Measurements from ENCODE around the gene TRMT11.

Gene TRMT11

DNA sequence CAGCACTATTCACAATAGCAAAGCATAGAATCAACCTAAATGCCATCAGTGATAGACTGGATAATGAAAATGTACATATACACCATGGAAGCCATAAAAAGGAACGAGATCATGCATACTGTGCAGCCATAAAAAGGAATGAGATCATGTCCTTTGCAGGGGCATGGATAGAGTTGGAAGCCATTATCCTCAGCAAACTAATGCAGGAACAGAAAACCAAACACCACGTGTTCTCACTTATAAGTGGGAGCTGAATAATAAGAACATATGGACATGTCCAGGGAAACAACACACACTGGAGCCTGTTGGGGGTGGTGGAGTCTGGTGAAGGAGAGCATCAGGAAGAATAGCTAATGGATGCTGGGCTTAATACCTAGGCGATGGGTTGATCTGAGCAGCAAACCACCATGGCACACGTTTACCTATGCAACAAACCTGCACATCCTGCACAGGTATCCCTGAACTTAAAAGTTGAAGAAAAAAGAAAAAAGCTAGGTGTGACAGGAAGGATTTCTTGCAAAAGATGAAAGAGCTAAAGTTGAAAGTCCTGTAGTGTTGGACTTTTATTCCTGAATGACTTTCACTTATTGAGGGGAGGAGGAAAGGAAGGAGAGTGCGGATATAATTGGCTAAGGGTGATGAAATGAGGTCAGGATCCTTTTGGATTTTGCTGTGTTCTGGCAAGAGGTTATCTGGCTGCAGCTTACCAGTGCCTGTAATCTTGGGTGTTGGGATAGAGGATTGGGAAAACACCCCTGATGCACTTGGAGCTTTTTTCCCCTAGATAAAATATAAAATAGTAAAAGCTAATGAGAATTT, 8.5 kb downstream of the TRMT11 start:
- DNase-seq = no peak

DNA sequence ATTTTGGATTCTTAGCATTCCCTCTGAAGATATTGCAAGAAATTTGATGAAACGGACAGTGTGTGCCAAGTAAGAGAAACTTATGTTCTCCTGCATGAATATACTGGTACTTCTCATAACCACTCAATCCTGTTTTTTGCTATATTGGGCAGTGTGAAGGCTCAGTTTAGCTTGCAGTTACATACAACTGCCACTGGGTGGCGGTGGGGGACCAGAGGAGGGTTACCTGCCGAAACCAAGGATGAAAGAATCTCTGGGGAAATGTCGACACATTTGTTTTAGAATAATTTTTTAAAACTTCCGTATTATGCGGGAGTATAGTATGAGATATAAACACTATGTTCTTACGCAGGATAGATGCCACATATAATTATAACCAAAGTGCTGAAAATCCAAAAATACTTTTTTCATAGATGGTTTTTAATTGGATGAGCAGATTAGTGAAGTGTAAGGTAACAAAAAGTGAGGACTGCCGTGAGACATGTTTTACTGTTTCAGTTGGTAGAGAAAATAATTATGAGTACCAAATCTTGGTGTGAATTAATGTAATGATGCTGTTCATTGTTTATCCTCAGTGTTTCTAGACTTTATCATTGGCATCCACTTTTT, 9.7 kb downstream of the TRMT11 start:
- peak; percentile 61 for DNase-seq

DNA sequence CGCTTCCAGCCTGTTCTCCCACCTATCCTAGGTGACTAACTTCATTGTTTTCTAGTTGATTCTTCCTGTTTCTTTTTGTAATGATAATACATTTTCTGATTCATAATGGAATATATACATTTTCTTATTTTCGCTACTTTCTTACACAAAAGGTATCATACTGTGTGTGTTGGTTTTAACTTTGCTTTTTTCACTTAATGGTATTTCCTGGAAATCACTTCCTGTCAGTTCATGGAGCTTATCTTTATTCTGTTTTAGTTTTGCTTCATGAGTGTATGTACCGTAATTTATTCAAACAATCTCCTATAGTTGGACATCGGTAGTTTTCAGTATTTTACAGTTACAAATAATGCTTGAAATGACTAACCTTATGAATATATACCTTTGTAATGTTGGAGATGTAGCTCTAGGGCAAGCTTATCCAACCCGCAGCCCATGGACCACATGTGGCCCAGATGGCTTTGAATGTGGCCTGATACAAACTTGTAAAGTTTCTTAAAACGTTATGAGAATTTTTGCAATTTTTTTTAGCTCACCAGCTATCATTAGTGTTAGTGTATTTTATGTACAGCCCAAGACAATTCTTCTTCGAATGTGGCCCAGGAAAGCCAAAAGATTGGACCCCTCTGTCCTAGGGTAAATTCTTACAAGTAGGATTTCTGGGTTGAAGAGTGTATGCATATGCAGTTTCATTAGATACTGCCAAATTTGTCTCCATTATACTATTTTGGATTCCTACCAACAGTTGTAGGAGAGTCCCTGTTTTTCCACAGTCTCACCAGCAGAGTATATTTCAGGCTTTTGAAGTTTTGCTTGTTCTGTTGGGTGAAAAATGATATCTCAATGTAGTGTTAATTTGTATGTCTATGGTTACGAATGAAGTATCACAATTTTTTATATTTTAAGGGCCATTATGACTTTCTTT, 16.7 kb downstream of the TRMT11 start:
- DNase-seq = no peak

DNA sequence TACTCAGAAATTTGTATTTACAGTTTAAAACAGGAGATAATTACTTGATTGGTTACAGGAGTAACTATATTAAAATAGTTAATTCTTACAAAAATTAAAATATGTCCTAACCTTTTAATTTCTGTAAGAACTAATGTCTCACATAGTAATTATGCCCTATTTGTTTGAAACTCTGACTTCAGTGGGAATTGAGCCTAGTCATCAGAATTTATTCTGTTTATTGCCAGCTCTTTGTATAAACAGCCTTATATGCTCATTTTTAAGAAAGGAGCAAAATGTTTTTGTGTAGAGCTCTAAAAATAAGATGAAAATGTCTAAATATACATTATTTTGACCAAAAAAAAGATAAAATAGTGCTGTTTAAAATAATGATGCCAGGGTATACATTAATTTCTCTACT, 21.5 kb downstream of the TRMT11 start:
- DNase-seq = no peak

DNA sequence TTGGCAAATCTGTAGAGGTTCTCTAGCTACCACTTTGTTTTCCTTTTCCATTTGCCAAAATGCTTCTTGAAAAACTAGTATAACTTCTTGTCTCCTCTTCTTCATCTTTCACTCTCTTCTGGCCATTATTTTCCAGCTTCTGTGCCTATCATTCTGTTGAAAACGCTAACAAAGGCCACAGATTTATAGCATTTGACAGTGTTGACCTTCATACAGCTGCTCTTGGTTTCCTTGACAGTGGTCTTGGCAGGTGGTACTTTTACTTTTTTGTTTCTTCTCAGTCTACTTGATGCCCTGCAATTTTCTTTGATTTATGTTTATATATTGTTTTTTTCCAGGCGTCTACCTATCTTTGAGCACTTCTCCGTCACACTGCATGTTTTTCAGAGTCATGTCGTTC, 23.7 kb downstream of the TRMT11 start:
- DNase-seq = no peak

DNA sequence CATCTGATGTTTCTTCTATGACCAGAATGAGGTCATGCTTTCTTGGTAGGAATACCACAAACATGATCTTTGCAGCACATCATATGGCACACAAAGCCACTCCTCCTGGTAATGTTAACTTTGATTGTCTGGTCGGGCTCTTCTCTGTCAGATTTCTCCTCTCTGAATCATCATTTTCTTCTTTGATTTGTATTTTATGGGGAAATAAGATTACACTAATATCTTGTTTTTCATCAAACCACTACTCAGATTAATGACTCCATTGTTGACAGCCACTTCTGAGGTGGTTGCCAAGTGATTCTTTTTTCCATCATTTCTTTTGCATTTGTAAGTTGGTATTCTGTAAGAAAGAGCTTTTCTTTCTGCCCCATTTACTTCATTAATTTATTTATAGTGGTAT, 29.5 kb downstream of the TRMT11 start:
- DNase-seq = peak; percentile 80

DNA sequence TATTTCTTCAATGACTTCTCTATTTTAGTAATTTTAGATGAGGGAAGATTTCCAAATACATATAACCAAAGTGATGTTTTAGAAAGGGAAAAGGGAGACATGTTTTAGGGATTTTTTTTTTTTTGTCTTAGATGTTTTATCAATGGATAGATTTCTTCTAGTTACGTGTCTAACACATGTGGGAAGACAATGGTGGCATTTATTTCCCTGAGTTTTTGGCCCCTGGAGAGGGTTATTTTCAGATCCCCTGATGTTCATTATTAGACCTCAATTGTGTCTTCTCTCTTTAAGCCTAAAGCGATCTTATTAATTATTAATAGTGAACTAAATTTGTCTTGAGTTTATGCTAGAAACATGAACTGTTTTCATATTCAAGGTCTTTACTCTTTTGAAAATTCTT, 30.3 kb downstream of the TRMT11 start:
- no peak for DNase-seq

DNA sequence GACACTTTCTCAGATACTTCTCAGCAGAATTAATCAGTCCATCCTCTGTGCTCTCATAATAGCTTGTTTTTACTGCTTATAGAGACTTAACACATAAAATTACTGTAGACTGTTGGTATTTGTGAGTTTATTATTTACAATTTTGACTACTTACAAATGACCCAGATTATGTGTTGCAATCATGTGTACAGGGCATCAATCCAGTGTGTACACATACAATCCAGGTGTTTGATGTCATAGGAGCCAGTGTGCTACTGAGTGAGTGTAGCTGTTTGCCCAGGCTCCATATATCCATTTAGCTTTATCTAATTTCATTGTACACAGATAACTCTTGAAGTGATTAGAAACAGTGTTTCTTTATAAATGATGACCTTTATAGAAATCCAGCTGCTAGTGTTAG, 31.3 kb downstream of the TRMT11 start:
- DNase-seq = no peak

DNA sequence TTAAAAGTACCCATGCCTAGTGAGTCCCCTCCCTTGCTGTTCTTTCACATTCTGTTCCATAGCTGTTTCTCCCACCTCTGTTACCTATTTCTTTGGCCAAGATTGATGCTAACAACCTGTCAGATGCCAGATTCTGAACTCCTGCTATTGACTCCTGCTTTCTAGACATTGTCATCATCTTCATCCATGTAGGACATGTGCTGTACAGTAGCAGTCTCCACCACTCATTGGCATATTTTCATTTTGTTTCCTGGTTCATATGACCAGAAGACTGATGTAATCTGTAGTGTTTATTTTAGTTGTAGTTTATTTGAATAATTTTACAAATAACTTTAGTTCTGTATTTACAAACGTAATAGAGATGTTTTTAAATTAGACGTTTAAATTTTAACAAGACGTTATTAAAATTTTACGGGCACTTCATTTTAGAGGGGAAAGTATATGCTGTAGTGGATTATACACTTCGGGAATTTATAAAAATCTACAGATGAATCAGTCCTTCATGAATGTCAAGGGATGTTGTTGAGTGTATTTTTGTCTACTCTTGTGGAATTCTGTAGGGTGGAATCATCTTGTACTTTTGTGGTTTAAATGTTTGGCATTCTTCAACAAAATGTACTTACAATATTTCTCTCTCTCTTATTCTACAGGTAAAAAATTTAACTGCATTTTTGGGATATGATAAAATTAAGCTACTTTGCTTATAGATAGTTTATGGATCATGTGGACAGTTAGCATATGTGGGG, 34.1 kb downstream of the TRMT11 start:
- DNase-seq = peak; percentile 56

DNA sequence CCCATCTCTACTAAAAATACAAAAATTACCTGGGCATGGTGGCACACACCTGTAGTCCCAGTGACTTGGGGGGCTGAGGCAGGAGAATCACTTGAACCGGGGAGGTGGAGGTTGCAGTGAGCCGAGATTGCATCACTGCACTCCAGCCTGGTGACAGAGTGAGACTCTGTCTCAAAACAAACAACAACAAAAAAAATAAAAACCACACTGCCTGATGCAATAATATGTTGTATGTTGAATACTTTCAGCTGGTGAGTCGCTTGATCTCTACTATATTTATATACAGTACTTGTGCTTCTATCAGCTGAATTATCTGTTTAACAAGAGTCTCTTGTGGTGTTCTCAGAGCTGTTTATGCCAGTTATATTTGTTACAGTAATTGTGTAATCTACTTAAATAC, 37.1 kb downstream of the TRMT11 start:
- peak; percentile 15 for DNase-seq

DNA sequence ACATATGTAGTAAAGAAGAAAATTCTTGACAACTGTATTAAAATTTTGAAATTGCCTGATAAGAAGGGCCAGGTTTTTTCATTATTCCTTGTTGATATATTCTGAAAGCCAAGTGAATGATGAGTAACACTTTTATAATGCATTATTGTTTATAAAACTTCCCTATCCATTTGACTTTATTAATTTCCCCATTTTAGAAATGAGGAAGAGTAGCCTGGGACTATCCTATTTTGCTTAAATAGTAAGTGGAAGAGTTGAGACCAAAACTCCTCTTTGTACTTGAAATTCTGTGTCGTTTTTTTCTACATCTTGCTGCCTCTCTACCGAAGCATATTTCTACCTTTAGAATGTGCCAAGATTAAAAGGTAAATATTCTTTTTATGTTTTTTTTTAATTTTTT, 39.7 kb downstream of the TRMT11 start:
- DNase-seq = no peak

DNA sequence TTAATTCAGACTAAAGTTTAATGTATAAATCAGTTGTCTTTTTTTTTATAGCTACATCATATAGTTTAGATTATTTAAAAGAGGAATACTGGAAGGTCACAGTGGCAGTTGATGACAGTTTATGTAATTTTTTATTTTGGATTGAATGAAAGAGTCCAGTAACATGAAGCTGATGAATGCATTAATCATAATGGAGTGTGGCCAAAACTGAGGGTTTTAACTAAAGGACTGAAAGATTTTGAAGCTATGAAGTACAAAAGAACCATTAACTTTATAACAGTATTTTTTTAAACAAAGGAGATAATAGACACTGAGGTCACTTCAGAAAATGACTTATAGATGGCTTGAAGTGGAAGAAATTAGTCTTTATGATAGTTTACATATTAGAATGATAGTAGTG, 41.3 kb downstream of the TRMT11 start:
- DNase-seq = peak; percentile 40

DNA sequence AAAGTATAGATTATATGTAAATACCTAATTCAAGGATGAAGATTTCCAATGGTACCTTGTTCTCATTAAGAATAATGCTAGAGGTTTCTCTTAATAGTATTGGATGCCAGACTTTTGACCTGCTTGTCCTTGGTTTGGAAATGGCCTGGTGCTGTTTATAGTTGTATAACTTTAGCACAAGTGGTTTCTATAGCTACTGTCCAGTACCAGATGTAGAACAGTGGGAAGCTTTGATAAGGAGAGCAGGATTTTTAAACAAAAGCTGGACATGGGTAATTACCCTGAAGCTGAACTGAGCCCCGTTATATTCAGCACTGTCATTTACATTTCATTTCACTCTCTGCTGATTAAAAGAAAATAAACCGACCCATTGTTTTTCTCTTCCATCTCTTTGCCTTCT, 43.7 kb downstream of the TRMT11 start:
- no peak for DNase-seq

DNA sequence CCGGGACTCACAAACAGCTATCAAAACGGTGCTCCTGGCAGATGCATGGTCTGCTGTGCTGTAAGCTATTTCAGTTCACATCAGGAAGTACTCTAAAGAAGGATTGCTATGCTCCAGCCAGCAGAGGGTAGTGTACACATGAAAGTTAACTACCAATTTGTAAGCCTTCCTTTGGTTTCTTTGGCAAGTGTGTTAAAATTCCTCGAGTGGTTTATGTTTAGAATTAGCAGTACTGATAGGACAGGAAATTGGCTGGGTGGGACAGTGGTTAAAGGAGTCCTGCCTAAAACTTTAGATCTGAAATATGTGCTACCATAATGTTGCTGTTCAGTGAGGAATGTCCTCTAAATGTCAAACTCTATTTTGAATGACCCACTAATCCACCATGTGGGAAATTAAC, 47.4 kb downstream of the TRMT11 start:
- peak; percentile 86 for DNase-seq

DNA sequence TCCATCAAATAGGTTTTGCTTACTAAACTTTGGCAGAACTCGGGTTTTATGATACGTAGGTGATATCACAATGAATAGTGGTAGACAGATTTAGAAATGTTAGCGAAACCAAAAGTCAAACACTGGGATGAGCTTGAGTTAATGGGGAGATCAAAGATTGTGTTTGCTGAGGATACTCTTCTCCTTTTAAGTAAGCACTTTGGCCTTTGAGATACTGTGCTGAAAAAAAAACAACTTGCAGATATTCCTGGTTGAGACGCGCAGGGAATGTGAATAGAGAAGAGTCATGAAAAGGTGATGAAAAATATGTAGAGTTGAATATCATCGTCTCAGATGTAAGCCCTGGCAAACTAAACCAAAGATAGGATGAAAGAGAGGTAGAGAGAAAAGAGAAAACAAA, 48.3 kb downstream of the TRMT11 start:
- no peak for DNase-seq

DNA sequence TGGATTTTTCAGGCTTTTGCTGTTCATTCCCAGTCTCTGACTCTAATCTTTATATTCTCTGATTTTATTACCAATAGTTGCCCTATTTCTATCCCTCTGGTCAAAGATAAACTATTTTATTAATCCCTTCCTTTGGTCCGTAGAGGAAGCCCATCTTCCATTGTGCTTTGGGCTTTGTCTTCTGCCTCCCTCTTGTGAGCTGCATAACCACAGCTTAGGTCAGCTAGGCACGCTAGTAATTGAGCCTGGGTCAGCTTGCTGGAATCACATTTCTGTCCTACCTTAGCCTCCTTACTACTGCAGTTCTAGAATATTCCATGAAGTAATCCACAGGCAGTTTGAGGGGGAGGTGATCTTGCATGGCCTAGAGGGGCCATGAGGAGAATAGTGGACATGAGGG, 49.4 kb downstream of the TRMT11 start:
- no peak for DNase-seq

DNA sequence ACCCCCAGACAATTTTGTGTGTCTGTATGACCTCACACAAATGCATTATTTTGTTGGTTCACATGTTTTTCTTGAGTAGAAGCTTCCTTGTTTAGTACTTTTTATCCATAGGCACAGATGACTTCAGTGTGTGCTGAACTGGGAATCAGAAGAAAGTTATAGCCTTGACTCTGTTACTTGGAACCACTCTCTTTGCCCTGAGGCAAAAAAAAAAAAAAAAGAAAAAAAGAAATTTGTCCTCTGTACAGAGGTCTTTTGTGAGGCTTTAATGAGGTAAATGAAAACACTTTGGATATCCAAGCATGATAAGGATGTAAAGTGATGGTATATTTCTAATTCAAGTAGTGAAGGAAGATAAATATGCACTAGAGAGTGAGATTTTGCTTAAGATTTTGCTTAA, 51.9 kb downstream of the TRMT11 start:
- no peak for DNase-seq

DNA sequence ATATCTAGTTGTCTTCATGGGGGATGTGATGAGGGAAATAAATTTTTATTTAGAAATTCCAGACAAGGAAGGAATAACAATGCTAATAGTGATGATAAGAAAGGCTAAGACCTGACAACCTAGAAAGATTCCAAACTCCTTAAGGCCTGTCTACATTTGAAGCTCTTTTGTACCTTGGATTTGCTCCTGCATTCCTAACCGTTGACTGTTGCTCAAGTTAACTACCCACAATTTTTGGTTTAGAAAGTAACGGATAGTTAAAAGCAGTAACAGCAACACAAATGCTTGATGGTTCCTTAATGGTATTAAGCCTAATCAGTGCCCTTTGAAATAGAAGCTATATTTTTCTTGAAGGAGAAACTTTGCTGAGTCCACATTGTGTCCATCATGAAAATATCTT, 52.9 kb downstream of the TRMT11 start:
- DNase-seq = peak; percentile 64

DNA sequence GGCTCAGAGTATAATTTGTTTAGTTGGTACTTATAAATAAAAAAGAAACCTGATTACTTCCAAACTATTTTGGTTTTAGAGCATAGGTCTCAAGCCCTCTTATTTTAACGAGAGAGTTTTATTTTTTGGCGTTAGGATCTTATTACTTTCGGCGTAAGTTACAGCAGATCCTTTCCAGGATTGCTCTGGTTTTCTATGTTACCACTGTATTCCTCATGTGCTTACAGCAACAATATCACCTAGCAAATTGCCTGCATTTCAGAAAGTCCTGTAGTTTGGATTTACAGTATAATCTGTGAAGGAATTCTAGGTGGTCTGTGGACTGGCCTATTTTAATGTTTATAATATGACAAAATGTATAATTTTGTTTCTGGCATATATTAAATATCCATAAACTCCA, 54.1 kb downstream of the TRMT11 start:
- no peak for DNase-seq

DNA sequence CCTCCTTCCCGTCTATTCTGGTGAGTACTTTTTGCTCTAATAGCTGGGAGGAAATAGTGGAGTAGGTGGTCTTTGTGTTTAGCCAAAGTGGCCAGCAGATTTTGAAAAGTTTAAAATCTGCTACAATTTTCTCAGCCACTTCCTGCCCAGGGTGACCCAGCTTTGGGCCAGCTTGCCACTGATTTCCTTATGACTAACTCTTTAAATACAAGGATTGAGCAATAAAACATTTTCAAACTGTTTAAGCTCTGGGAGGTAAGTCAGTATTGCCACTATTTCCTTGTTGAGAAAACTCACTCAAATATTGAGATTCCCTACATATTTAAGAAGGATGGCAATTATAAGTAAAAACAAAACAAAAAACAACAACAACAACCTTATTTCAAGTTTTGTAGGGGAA, 54.5 kb downstream of the TRMT11 start:
- peak; percentile 73 for DNase-seq

DNA sequence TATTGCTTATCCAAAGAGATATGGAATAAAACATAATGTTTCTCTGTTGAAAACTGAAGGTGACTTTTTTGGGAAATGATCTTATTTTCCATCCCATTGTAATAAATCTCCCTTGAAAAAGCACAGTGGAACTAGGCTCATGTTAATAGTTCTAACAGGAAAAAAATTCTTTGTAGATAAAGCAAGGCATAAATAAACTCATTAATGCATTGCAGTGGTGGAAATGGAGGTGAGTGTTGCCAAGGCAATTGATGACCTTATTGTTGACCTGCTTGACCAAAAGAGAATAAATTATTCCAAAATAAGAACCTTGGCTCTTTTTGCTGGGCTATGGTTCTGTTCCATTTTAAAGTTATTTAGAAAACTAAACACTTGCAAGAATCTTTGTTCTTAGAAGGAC, 55.2 kb downstream of the TRMT11 start:
- no peak for DNase-seq

DNA sequence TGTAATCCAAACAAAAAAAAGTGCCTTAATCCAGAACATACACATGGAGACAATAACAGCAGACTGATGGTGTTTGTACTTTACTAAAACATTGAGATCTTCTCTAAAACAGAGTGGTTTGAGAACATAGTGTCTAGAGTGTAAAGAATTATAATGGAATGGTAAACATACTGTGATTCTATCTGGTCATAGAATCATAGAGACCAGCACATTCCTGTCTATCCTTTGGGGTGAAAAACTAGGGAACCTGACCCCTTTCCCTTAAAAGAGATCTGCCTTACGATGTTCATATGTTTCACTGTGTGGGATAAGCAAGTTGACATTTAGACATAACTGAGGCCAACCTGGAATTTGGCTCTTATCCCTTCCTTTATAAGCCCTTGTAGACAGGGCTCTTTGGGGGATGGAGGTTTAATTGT, 55.7 kb downstream of the TRMT11 start:
- DNase-seq = peak; percentile 9

DNA sequence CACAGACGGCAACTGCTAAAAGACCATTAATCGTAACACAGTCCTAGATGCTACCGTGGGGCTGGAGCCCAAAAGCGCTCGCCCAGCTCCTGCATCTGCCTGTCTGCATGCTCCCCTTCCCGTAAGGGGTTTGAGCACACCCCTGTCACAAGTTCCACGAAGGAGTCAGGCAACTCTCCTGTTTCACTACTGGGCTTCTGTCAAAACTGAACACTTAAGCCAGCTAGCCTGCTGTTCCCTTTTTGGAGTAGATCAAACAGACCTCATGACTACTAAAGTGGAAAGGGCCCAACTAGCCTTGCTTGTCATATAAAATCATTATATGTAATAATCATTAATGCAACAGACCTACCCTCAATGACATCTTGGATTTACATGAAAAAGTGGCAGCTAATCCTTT, 61.3 kb downstream of the TRMT11 start:
- no peak for DNase-seq

Data from fibroblast of skin of right biceps (primary cell).